Retina (tissue), 1 donor: ENCODE measurements around the gene IL27RA.
A peak's percentile ranks its signal among the peaks of the same experiment; 100 is the strongest.

ENCODE experiments used
- DNase-seq: peaks from one replicate; pipeline ENCODE4 v3.0.0-alpha.2; 2016

IL27RA gene

GRCh38 chr19:14090509-14091080, 59.0 kb downstream of the IL27RA start, which contains the start of gene SAMD1:
Gene SAMD1, minus strand, starts transcription at chr19:14090751.
- peak; percentile 66 for DNase-seq

- DNase-seq, result peak; percentile 81
These were observed 59.7 kb downstream of the IL27RA start for GRCh38 chr19:14091081-14091812.

GRCh38 chr19:14091813-14092462, 60.4 kb downstream of the IL27RA start:
- no peak for DNase-seq

GRCh38 chr19:14093117-14093823, 61.7 kb downstream of the IL27RA start:
- DNase-seq, result no peak

GRCh38 chr19:14094854-14095253, 63.3 kb downstream of the IL27RA start:
- no peak for DNase-seq

- no peak for DNase-seq
These were observed 64.9 kb downstream of the IL27RA start for GRCh38 chr19:14096272-14096992.

GRCh38 chr19:14097532-14098151, 66.1 kb downstream of the IL27RA start:
- no peak for DNase-seq

GRCh38 chr19:14101003-14101545, 69.5 kb downstream of the IL27RA start:
- DNase-seq, result no peak

- no peak for DNase-seq
These were observed 70.6 kb downstream of the IL27RA start for GRCh38 chr19:14102102-14102696.

GRCh38 chr19:14102756-14103155, 71.2 kb downstream of the IL27RA start:
- DNase-seq, result no peak
